ENCODE measurements around the gene KLHDC9.

DNA sequence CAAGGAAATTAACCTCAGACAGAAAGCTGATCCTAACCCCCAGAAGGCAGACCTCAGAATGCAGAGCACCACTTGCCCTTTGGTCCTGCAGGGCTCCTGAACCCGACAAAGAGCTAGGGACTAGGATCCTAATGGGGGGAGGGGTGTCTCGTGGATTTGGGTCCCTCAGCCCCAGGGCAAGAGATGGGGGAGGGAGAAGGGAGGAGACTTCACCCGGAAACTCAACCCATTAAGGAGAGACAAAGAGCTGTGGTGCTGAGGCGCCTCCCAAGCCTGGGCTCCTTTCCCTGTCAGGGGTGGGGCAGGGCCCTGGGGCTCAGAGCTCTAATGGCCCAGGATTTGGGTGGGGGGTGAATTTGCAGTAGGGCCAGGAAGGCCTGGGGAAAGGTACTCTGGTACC lies 11.7 kb upstream of the KLHDC9 start:
- TF ChIP-seq POLR2A (IDR thresholded peaks at IDR 0.05; ENCODE audit: low read length) (no peak), GATA1 (IDR thresholded peaks at IDR 0.05; ENCODE audit: low read depth, low read length) (no peak)
